Fibroblast of lung (primary cell): ENCODE measurements around the gene GPM6B. TPM values are rescaled to one million over a fixed set of nuclear protein-coding genes. Genes with fewer than 3 reads are reported as not detected.

Experiments
- DNase-seq, 2 donors: peaks; one replicate each; pipeline versions ENCODE4 v3.0.0 to v3.0.0-alpha.2; 2010; ENCODE audit warnings: low read depth in 2 of 2
- H2AFZ ChIP-seq: 2 replicates; pipeline ENCODE4 v1.5.1; 2012; ENCODE audit warnings: low read length, control low read depth, inconsistent platforms
- H3K27ac ChIP-seq: 2 replicates; pipeline ENCODE4 v1.5.1; 2011; ENCODE audit warnings: low read length, control low read depth; ENCODE audit not compliant: insufficient read depth
- H3K27me3 ChIP-seq: 2 replicates; pipeline ENCODE4 v1.5.1; 2011; ENCODE audit warnings: mild to moderate bottlenecking, low read length; ENCODE audit not compliant: control insufficient read depth, insufficient read depth
- H3K36me3 ChIP-seq: 2 replicates; pipeline ENCODE4 v1.5.1; 2011; ENCODE audit warnings: low read length; ENCODE audit not compliant: control insufficient read depth, insufficient read depth
- H3K4me1 ChIP-seq: 2 replicates; pipeline ENCODE4 v1.5.1; 2011; ENCODE audit warnings: low read length; ENCODE audit not compliant: control insufficient read depth, insufficient read depth; ENCODE audit errors: extremely low read depth
- H3K4me2 ChIP-seq: 2 replicates; pipeline ENCODE4 v1.5.1; 2011; ENCODE audit warnings: low read length, control low read depth; ENCODE audit not compliant: insufficient read depth; ENCODE audit errors: extremely low read depth
- H3K4me3 ChIP-seq, 4 experiments: fragments of 200-600 bp in 1 of 4; sonication (generic) in 1 of 4; replicated peaks in 1 of 4; 2 replicates each; pipeline ENCODE4 v1.5.1; 2011 to 2016; ENCODE audit warnings: low read length in 4 of 4, low read depth in 3 of 4, mild to moderate bottlenecking in 3 of 4, control low read depth in 2 of 4, inconsistent platforms in 1 of 4, mixed read lengths in 1 of 4; ENCODE audit not compliant: insufficient read depth in 1 of 4; ENCODE audit errors: control extremely low read depth in 1 of 4
- H3K79me2 ChIP-seq: 2 replicates; pipeline ENCODE4 v1.5.1; 2012; ENCODE audit warnings: mild to moderate bottlenecking, low read length, inconsistent platforms; ENCODE audit not compliant: control insufficient read depth, insufficient read depth
- H3K9ac ChIP-seq: 2 replicates; pipeline ENCODE4 v1.5.1; 2011; ENCODE audit warnings: mild to moderate bottlenecking, low read length, control low read depth; ENCODE audit not compliant: insufficient read depth
- H3K9me3 ChIP-seq: 2 replicates; pipeline ENCODE4 v1.5.1; 2012; ENCODE audit warnings: low read depth, low read length; ENCODE audit not compliant: control insufficient read depth, insufficient read depth
- H4K20me1 ChIP-seq: 2 replicates; pipeline ENCODE4 v1.5.1; 2011; ENCODE audit warnings: low read length; ENCODE audit not compliant: control insufficient read depth, insufficient read depth; ENCODE audit errors: extremely low read depth
- EZH2 ChIP-seq: IDR thresholded peaks from 2 replicates; pipeline ENCODE4 v1.5.1; 2012; ENCODE audit warnings: low read length, control low read depth, mild to moderate bottlenecking; ENCODE audit errors: missing control alignments
- polyA plus RNA-seq, 2 donors: library from polyadenylated mRNA; depleted of rRNA in 1 of 2; stranded (reverse) in 1 of 2; unstranded in 1 of 2; fragments of >200 nt; gene quantifications; 2 replicates each; pipeline ENCODE4 v1.2.1, GENCODE V29; 2011 to 2012; ENCODE audit warnings: missing spikeins in 1 of 2
- total RNA-seq: library from RNA; depleted of rRNA; stranded (reverse); fragments of >200 nt; gene quantifications from 2 replicates; pipeline ENCODE4 v1.2.1, GENCODE V29; 2014
- TF ChIP-seq, protein P1 (sequence below), 2 donors: IDR thresholded peaks in 1 of 2; conservative IDR thresholded peaks in 1 of 2; 1 replicate in 1 of 2; 2 replicates in 1 of 2; pipeline ENCODE4 v1.5.1; 2011 to 2012; ENCODE audit warnings: low read length in 2 of 2, control low read depth in 1 of 2, inconsistent platforms in 1 of 2, low read depth in 1 of 2, mild to moderate bottlenecking in 1 of 2

Gene GPM6B
- total and polyA plus RNA-seq, 2 donors (not counting 1 experiment from before 2014, with no cell fraction given) = 0.99 to 5.2 TPM

DNA sequence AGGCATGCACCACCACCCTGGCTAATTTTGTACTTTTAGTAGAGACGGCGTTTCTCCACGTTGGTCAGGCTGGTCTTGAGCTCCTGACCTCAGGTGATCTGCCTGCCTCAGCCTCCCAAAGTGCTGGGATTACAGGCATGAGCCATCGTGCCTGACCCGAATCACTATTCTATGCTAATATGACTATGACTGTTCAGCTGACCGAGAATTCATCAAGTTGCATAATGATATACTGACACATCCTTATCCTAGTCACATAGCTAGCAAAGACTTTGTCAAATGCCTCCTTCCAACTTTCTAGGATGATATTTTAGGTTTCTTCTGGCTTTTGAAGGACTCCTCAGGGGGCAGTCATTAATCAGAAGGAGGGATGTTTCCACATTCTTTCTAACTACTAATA lies 4.8 kb upstream of the GPM6B start:
- no peaks in the 10 kb centered on the region for H3K27me3 ChIP-seq
- TF ChIP-seq EZH2 = no peak
- TF ChIP-seq, protein P1, sequence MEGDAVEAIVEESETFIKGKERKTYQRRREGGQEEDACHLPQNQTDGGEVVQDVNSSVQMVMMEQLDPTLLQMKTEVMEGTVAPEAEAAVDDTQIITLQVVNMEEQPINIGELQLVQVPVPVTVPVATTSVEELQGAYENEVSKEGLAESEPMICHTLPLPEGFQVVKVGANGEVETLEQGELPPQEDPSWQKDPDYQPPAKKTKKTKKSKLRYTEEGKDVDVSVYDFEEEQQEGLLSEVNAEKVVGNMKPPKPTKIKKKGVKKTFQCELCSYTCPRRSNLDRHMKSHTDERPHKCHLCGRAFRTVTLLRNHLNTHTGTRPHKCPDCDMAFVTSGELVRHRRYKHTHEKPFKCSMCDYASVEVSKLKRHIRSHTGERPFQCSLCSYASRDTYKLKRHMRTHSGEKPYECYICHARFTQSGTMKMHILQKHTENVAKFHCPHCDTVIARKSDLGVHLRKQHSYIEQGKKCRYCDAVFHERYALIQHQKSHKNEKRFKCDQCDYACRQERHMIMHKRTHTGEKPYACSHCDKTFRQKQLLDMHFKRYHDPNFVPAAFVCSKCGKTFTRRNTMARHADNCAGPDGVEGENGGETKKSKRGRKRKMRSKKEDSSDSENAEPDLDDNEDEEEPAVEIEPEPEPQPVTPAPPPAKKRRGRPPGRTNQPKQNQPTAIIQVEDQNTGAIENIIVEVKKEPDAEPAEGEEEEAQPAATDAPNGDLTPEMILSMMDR (conservative IDR thresholded peaks at IDR 0.05 in 1 of 2, IDR thresholded peaks at IDR 0.05 in 1 of 2; ENCODE audit: low read depth in 1 of 2, low read length in 2 of 2) = no peak
- no peak overlapping the region for H3K27ac ChIP-seq
- H3K4me1 ChIP-seq = no peaks in the 10 kb centered on the region
- H3K36me3 ChIP-seq = no peaks in the 10 kb centered on the region
- no peak overlapping the region for H3K4me3 ChIP-seq
- no peak for DNase-seq
- H3K9me3 ChIP-seq = no peaks in the 10 kb centered on the region
- H3K9ac ChIP-seq = no peak overlapping the region
- H2AFZ ChIP-seq = no peak overlapping the region
- no peaks in the 10 kb centered on the region for H3K79me2 ChIP-seq
- no peak overlapping the region for H3K4me2 ChIP-seq
- H4K20me1 ChIP-seq = no peaks in the 10 kb centered on the region

DNA sequence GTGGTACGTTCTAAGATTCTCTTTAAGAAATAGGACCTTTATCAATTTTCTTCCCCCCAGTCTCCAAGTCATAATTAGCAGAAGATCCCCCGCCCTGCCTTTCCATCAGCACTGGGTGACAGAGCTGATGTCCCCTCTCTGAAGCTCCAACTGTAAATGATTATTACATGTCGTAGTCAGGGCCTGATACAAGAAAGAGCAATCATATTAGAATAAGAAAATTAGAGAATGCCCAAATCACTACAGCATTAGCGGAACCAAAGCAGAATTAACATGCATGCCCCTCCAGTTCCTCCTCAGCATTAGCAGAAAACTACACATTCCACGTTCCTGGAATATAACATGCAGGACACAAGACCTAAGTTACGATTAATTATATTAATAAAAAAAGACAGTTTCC lies 717 bp downstream of the GPM6B start:
- Histone ChIP-seq H2AFZ (no peak overlapping the region), H3K9me3 (no peaks in the 10 kb centered on the region), H3K36me3 (no peaks in the 10 kb centered on the region), H4K20me1 (no peaks in the 10 kb centered on the region), H3K9ac (no peak overlapping the region), H3K4me2 (no peak overlapping the region), H3K4me1 (no peaks in the 10 kb centered on the region), H3K27me3 (no peaks in the 10 kb centered on the region), H3K4me3 (no peak overlapping the region), H3K79me2 (no peaks in the 10 kb centered on the region), H3K27ac (no peak overlapping the region)
- TF ChIP-seq EZH2 = no peak
- TF ChIP-seq, protein P1 (conservative IDR thresholded peaks at IDR 0.05 in 1 of 2, IDR thresholded peaks at IDR 0.05 in 1 of 2; ENCODE audit: low read depth in 1 of 2, low read length in 2 of 2) = no peak
- no peak for DNase-seq

DNA sequence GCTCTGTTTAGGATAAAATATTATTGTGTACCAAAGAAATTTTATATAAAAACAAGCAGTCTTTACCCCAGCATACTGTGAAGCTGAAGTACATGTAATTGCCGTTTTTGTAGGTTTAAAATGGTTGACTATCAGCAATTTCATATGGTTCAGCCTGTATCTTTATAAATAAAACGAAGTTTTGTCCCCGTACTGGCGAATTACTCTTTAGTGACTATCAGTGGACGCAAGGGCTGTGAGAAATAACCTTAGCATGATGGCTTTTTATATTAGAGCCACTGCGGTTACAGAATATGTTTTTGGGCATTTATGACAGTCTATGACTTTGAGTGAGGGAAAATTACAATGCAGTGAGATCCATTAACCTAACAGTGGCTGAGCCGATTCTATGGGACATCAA lies 1.2 kb downstream of the GPM6B start:
- Histone ChIP-seq H3K27ac (no peak overlapping the region), H3K4me2 (no peak overlapping the region), H3K9ac (no peak overlapping the region), H3K9me3 (no peaks in the 10 kb centered on the region), H2AFZ (no peak overlapping the region), H3K79me2 (no peaks in the 10 kb centered on the region), H3K4me1 (no peaks in the 10 kb centered on the region), H3K27me3 (no peaks in the 10 kb centered on the region), H3K4me3 (no peak overlapping the region), H4K20me1 (no peaks in the 10 kb centered on the region), H3K36me3 (no peaks in the 10 kb centered on the region)
- TF ChIP-seq EZH2 = no peak
- TF ChIP-seq, protein P1 (conservative IDR thresholded peaks at IDR 0.05 in 1 of 2, IDR thresholded peaks at IDR 0.05 in 1 of 2; ENCODE audit: low read depth in 1 of 2, low read length in 2 of 2) = no peak
- no peak for DNase-seq
